Memory B cell (primary cell): ENCODE results near the gene AGBL2.
A peak's percentile ranks its signal among the peaks of the same experiment; 100 is the strongest.
"Not testable (repeated sequence)": the region's sequence is repeated elsewhere in the genome, so short reads cannot be mapped to it uniquely, and the experiment has no call there.

Experiments
- ATAC-seq: fragments of 150-1000 bp; cut with Tn5 transposase; 2 replicates; pipeline ENCODE4 v1.10.0; 2021; ENCODE audit warnings: low read depth, mild to moderate bottlenecking, moderate library complexity
- DNase-seq, 2 donors: peaks; one replicate each; pipeline ENCODE4 v3.0.0; 2022; ENCODE audit warnings: low spot score in 2 of 2
- H3K27ac Mint-ChIP-seq: one replicate; pipeline ENCODE4 v1.8.0; 2022; ENCODE audit warnings: mild to moderate bottlenecking, moderate library complexity, mixed read lengths
- H3K27me3 Mint-ChIP-seq: one replicate; pipeline ENCODE4 v1.8.0; 2022; ENCODE audit warnings: mixed read lengths
- H3K36me3 Mint-ChIP-seq: one replicate; pipeline ENCODE4 v1.8.0; 2022; ENCODE audit warnings: mild to moderate bottlenecking, mixed read lengths
- H3K4me1 Mint-ChIP-seq: one replicate; pipeline ENCODE4 v1.8.0; 2022; ENCODE audit warnings: mixed read lengths
- H3K4me3 Mint-ChIP-seq: one replicate; pipeline ENCODE4 v1.8.0; 2022; ENCODE audit warnings: mild to moderate bottlenecking, moderate library complexity, mixed read lengths
- H3K9me3 Mint-ChIP-seq: one replicate; pipeline ENCODE4 v1.8.0; 2022; ENCODE audit warnings: mixed read lengths

Gene AGBL2

GRCh38 chr11:47720651-47721050, 5.5 kb upstream of the AGBL2 start:
- no peak overlapping the region for H3K27ac Mint-ChIP-seq
- H3K4me3 Mint-ChIP-seq, result no peak overlapping the region

DNA sequence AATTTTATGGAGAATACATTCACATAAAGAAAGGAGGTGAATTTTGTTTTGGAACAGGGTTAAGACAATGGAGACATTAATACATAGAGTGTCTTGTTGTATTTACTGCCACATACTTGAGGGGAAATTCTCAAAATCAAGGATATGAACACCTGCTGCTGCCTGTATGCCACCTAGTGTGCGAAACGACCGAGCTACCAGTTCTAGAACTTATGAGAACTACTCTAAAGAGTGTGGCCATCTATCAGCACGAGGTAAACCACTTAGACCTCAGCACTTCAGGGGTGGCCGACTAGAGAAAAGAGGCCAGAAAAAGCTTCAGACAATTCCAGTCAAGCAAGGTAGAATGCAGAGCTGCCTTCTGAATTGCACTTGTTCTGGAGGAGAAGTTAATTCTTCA, 1.5 kb upstream of the AGBL2 start:
- no peaks in the 10 kb centered on the region for H3K27me3 Mint-ChIP-seq
- no peaks in the 10 kb centered on the region for H3K9me3 Mint-ChIP-seq
- ATAC-seq (no peak), DNase-seq (no peak)
- peaks cover 6% of the 10 kb centered on the region for H3K4me1 Mint-ChIP-seq
- H3K4me3 Mint-ChIP-seq, result no peak overlapping the region
- peak overlapping the region; percentile 35 for H3K27ac Mint-ChIP-seq
- H3K36me3 Mint-ChIP-seq, result peaks cover 3% of the 10 kb centered on the region

More at GRCh38 chr11:47720651-47721050, 5.5 kb upstream of the AGBL2 start:
- DNase-seq (no peak), ATAC-seq (no peak)
- no peaks in the 10 kb centered on the region for H3K4me1 Mint-ChIP-seq
- H3K27me3 Mint-ChIP-seq, result no peaks in the 10 kb centered on the region
- H3K9me3 Mint-ChIP-seq, result no peaks in the 10 kb centered on the region
- peaks cover 11% of the 10 kb centered on the region for H3K36me3 Mint-ChIP-seq

GRCh38 chr11:47714554-47715081, 551 bp downstream of the AGBL2 start:
- no peak for DNase-seq
- Mint-ChIP-seq H3K27me3 (no peaks in the 10 kb centered on the region), H3K4me1 (peaks cover 6% of the 10 kb centered on the region), H3K36me3 (no peaks in the 10 kb centered on the region), H3K9me3 (no peaks in the 10 kb centered on the region), H3K4me3 (peak overlapping the region; percentile 92), H3K27ac (peak overlapping the region; percentile 97)
- peak; percentile 8 for ATAC-seq

DNA sequence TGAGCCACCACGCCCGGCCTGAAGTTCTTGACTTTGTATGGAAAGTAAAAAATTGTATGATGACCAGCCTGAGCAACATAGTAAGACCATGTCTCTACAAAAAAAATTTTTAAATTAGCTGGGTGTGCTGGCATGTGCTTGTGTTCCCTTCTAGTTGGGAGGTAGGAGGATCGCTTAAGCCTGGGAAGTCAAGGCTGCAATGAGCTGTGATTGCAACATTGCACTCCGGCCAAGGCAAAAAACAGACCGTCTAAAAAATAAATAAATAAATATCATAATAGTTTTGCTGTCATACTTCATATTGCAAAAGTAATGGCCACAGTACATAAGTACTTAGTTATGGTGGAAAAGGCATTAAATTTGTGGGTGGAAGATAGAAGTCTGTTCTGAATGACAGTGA, 3.4 kb downstream of the AGBL2 start:
- no peaks in the 10 kb centered on the region for H3K27me3 Mint-ChIP-seq
- no peak overlapping the region for H3K27ac Mint-ChIP-seq
- ATAC-seq (no peak), DNase-seq (no peak)
- peaks cover 6% of the 10 kb centered on the region for H3K4me1 Mint-ChIP-seq
- no peak overlapping the region for H3K4me3 Mint-ChIP-seq
- H3K9me3 Mint-ChIP-seq, result no peaks in the 10 kb centered on the region
- H3K36me3 Mint-ChIP-seq, result peaks cover 3% of the 10 kb centered on the region

GRCh38 chr11:47711225-47711624, 3.9 kb downstream of the AGBL2 start:
- peaks cover 6% of the 10 kb centered on the region for H3K4me1 Mint-ChIP-seq
- DNase-seq (no peak), ATAC-seq (no peak)
- no peak overlapping the region for H3K4me3 Mint-ChIP-seq
- no peak overlapping the region for H3K27ac Mint-ChIP-seq
- peaks cover 3% of the 10 kb centered on the region for H3K36me3 Mint-ChIP-seq
- H3K9me3 Mint-ChIP-seq, result no peaks in the 10 kb centered on the region
- H3K27me3 Mint-ChIP-seq, result no peaks in the 10 kb centered on the region

DNA sequence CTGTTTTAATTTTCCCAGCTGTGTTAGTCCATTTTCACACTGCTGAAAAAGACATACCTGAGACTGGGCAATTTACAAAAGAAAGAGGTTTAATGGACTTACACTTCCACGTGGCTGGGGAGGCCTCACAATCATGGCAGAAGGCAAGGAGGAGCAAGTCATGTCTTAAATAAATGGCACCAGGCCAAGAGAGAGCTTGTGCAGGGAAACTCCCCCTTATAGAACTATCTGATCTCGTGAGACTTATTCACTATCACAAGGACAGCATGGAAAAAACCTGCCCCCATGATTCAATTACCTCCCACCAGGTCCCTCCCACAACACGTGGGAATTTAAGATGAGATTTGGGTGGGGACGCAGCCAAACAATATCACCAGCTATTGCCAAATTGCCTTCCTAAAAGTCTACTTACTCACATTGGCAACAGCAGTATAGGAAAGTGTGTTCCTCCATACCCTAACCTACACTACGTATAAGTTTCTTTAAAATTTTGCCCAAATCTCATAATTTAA, 7.8 kb downstream of the AGBL2 start:
- H3K4me3 Mint-ChIP-seq, H3K27me3 Mint-ChIP-seq, H3K36me3 Mint-ChIP-seq, H3K9me3 Mint-ChIP-seq, H3K27ac Mint-ChIP-seq, H3K4me1 Mint-ChIP-seq, DNase-seq, ATAC-seq: not testable (repeated sequence)

DNA sequence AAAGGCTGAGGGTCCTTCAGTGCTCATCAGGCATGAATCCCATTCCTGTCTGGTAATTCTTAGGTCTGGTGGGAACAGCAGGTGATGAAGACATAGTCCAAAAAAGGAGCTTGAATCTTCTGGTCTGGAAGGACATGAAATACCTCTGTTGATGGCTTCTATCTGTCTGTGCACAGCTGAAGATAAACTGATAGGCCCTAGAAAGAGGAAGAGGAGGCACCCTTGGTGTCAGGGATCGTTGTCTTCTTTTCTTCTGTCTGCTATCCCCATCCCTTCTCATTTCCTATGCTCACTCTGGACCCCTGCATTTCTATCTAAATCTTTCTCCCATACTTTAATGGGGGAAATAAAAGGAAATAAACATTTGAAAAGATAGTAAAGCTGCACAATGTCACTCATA, 9.4 kb downstream of the AGBL2 start:
- peak overlapping the region; percentile 36 for H3K27ac Mint-ChIP-seq
- DNase-seq (no peak), ATAC-seq (no peak)
- no peak overlapping the region for H3K4me3 Mint-ChIP-seq
- H3K4me1 Mint-ChIP-seq, result no peaks in the 10 kb centered on the region
- no peaks in the 10 kb centered on the region for H3K27me3 Mint-ChIP-seq
- H3K9me3 Mint-ChIP-seq, result no peaks in the 10 kb centered on the region
- peaks cover 5% of the 10 kb centered on the region for H3K36me3 Mint-ChIP-seq

GRCh38 chr11:47691979-47692378, 23.2 kb downstream of the AGBL2 start:
- peaks cover 1% of the 10 kb centered on the region for H3K9me3 Mint-ChIP-seq
- ATAC-seq (no peak), DNase-seq (no peak)
- H3K4me3 Mint-ChIP-seq, result no peak overlapping the region
- no peak overlapping the region for H3K27ac Mint-ChIP-seq
- no peaks in the 10 kb centered on the region for H3K4me1 Mint-ChIP-seq
- no peaks in the 10 kb centered on the region for H3K27me3 Mint-ChIP-seq
- peaks cover 1% of the 10 kb centered on the region for H3K36me3 Mint-ChIP-seq

- DNase-seq (no peak), ATAC-seq (no peak)
- Mint-ChIP-seq H3K9me3 (peaks cover 1% of the 10 kb centered on the region), H3K27ac (no peak overlapping the region), H3K27me3 (no peaks in the 10 kb centered on the region), H3K36me3 (peaks cover 1% of the 10 kb centered on the region), H3K4me1 (no peaks in the 10 kb centered on the region), H3K4me3 (no peak overlapping the region)
Measured at GRCh38 chr11:47689480-47689879, 25.7 kb downstream of the AGBL2 start.

GRCh38 chr11:47688991-47689390, 26.2 kb downstream of the AGBL2 start:
- Mint-ChIP-seq H3K27ac (no peak overlapping the region), H3K4me3 (no peak overlapping the region), H3K36me3 (peaks cover 1% of the 10 kb centered on the region), H3K27me3 (no peaks in the 10 kb centered on the region), H3K4me1 (no peaks in the 10 kb centered on the region), H3K9me3 (peaks cover 1% of the 10 kb centered on the region)
- DNase-seq (no peak), ATAC-seq (no peak)

GRCh38 chr11:47688111-47688510, 27.1 kb downstream of the AGBL2 start:
- H3K27ac Mint-ChIP-seq, result no peak overlapping the region
- DNase-seq, result no peak
- no peaks in the 10 kb centered on the region for H3K4me1 Mint-ChIP-seq
- H3K27me3 Mint-ChIP-seq, result no peaks in the 10 kb centered on the region
- H3K36me3 Mint-ChIP-seq, result peaks cover 1% of the 10 kb centered on the region
- no peak overlapping the region for H3K4me3 Mint-ChIP-seq
- no peak for ATAC-seq
- peaks cover 1% of the 10 kb centered on the region for H3K9me3 Mint-ChIP-seq

GRCh38 chr11:47686704-47687103, 28.5 kb downstream of the AGBL2 start:
- DNase-seq, H3K27ac Mint-ChIP-seq, H3K4me1 Mint-ChIP-seq, H3K36me3 Mint-ChIP-seq, H3K4me3 Mint-ChIP-seq, ATAC-seq, H3K27me3 Mint-ChIP-seq, H3K9me3 Mint-ChIP-seq: not testable (repeated sequence)

GRCh38 chr11:47686151-47686550, 29.0 kb downstream of the AGBL2 start:
- peaks cover 1% of the 10 kb centered on the region for H3K9me3 Mint-ChIP-seq

DNA sequence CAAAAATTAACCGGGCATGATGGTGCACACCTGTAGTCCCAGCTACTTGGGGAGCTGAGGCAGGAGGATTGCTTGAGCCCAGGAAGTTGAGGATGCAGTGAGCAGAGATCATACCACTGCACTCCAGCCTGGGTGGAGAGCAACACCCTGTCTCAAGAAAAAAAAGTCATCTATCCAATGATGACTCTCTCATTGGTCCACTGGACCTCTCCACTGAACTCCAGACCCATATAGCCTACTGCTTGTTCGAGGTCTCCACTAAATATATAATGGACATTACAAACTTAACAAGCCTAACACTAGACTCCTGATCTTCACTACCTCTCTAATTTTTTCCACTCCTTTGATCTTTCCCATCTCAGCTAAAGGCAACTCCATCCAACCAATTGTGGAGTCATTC, 39.3 kb downstream of the AGBL2 start:
- Mint-ChIP-seq H3K36me3 (no peaks in the 10 kb centered on the region), H3K4me3 (no peak overlapping the region), H3K27me3 (no peaks in the 10 kb centered on the region), H3K4me1 (no peaks in the 10 kb centered on the region), H3K27ac (no peak overlapping the region), H3K9me3 (no peaks in the 10 kb centered on the region)
- ATAC-seq, result no peak
- no peak for DNase-seq

More at GRCh38 chr11:47686151-47686550, 29.0 kb downstream of the AGBL2 start:
- peaks cover 1% of the 10 kb centered on the region for H3K36me3 Mint-ChIP-seq
- H3K27me3 Mint-ChIP-seq, result no peaks in the 10 kb centered on the region
- peaks cover 6% of the 10 kb centered on the region for H3K4me1 Mint-ChIP-seq
- no peak for ATAC-seq
- no peak overlapping the region for H3K27ac Mint-ChIP-seq
- H3K4me3 Mint-ChIP-seq, result no peak overlapping the region
- no peak for DNase-seq

DNA sequence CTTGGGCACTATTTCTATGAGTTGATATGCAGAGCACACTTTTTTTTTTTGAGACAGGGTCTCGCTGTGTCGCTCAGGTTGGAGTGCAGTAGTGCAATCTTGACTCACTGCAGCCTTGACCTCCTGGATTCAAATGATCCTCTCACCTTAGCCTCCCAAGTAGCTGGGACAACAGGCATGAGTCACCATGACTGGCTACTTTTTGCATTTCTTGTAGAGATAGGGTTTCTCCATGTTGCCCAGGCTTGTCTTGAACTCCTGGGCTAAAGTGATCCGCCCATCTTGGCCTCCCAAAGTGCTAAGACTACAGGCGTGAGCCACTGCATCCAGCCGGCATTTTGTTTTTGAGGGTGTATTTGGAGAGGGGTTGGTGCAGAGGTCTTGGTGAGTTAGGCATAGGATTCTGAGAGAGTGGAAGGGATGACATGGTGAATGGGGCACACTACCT, 42.9 kb downstream of the AGBL2 start:
- Mint-ChIP-seq H3K9me3 (no peaks in the 10 kb centered on the region), H3K27me3 (no peaks in the 10 kb centered on the region), H3K27ac (no peak overlapping the region), H3K4me3 (no peak overlapping the region), H3K4me1 (no peaks in the 10 kb centered on the region), H3K36me3 (peaks cover 2% of the 10 kb centered on the region)
- ATAC-seq, result no peak
- DNase-seq, result no peak
